ENCODE data around the gene SCN8A.

DNA sequence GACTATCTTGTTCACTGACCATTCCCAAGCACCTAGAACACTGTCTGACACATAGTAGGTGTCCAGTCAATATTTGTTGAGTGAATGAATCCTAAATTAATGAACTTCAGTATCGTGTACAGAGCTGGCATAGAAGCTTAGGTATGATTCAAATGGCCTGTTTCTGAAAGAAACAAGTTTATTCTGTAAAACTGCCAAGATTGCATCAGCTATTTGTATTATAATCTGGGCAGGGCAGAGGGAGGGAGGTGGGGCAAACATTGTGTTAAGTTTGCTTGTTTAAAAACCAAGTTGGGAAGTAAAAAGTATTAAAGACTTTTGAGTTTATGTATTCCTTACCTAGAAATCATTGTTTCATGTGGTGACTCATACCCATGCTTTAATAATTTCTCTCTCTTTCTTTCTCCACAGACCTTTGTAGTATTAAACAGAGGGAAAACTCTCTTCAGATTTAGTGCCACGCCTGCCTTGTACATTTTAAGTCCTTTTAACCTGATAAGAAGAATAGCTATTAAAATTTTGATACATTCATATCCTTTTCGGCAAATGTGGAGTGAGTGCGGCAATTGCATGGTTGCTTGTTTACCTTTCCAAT, 92.8 kb downstream of the SCN8A start:
- TF ChIP-seq CTCF (IDR thresholded peaks at IDR 0.05; ENCODE audit: extremely low read depth in 1 of 2, insufficient read depth in 1 of 2, low read depth in 1 of 2, low read length in 2 of 2): no peak
- TF ChIP-seq POLR2AphosphoS5 (IDR thresholded peaks at IDR 0.05; ENCODE audit: insufficient read depth, low read depth, low read length): no peak
- TF ChIP-seq MYC (IDR thresholded peaks at IDR 0.05; ENCODE audit: low read depth, low read length): no peak
- TF ChIP-seq JUN (IDR thresholded peaks at IDR 0.05; ENCODE audit: borderline replicate concordance, insufficient read depth, insufficient read length, low read depth): peak; percentile 64
- no peak for TF ChIP-seq POLR2A (IDR thresholded peaks at IDR 0.05; ENCODE audit: low read depth, low read length)
- peak; percentile 61 for TF ChIP-seq FOS (IDR thresholded peaks at IDR 0.05; ENCODE audit: borderline replicate concordance, insufficient read depth, low read length)
- no peak for TF ChIP-seq MAX (IDR thresholded peaks at IDR 0.05; ENCODE audit: insufficient read depth, insufficient read length)
- no peak for TF ChIP-seq GATA2 (IDR thresholded peaks at IDR 0.05; ENCODE audit: insufficient read depth, insufficient read length, low read depth, low read length)
- no peak for TF ChIP-seq EZH2 (IDR thresholded peaks at IDR 0.05; ENCODE audit: borderline replicate concordance, low read depth, low read length, severe bottlenecking)

All from endothelial cell of umbilical vein (primary cell).